ENCODE results near the gene MYO18A. TPM values are rescaled to one million over a fixed set of nuclear protein-coding genes. Genes with fewer than 3 reads are reported as not detected.

The MYO18A gene
- total RNA-seq, 4 donors from 2014 or later: 112 to 191 (median 136) TPM

DNA sequence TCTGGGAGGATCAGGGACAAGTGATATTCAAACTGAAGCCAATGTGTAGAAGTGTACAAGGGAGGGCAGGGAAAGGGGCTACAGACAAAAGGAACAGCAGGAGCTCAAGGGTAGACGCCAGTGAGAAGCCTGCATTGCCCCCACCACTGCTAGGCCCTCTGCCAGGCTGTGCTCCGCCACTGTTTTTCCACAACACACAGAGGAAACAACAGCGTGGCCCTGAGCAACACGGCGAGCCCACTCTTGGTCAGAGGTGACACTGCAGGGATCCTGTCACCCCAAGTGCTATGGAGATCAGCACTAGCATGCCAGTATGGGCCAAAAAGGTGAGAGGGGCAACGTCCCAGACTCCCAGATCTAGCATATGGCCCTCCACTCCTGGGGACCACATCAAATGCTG is 23.4 kb downstream of the MYO18A start:
- intact Hi-C loops (cut with DNase I; ENCODE audit: low total_unique reads): no loop called here

GRCh38 chr17:29155966-29156338 is 24.2 kb downstream of the MYO18A start:
- Histone ChIP-seq H3K4me1 (peaks cover 36 to 65% (median 46%) of the 10 kb centered on the region in 4 donors), H3K9me3 (no peaks in the 10 kb centered on the region), H3K4me3 (no peak overlapping the region), H3K36me3 (no peaks in the 10 kb centered on the region), H3K27ac (peak overlapping the region; percentile 78 to 84 (median 82)), H3K27me3 (no peaks in the 10 kb centered on the region)
- intact Hi-C loops (cut with DNase I; ENCODE audit: low total_unique reads): no loop called here
- in situ Hi-C loops (cut with MboI; ENCODE audit: low pct_ligation_motif_present in 1 of 4, low pct_unique_long_range_greater_than_20kb in 1 of 4, low sequenced_read_pairs in 3 of 4): no loop called here
- TF ChIP-seq EP300 (IDR thresholded peaks at IDR 0.05; ENCODE audit: low read depth) (no peak), POLR2AphosphoS5 (IDR thresholded peaks at IDR 0.05) (no peak), POLR2A (IDR thresholded peaks at IDR 0.05) (no peak), CTCF (IDR thresholded peaks at IDR 0.05) (no peak)
- WGBS, 2 donors (ENCODE audit: low coverage in 1 of 2): 62% methylated on average over 3 of the region's 3 CpGs; no CpG with 5 or more reads in 1 of the 2 donors
- DNase-seq: no peak

More for the DNA sequence above, 23.4 kb downstream of the MYO18A start:
- no peaks in the 10 kb centered on the region for H3K36me3 ChIP-seq
- peaks cover 36 to 65% (median 46%) of the 10 kb centered on the region in 4 donors for H3K4me1 ChIP-seq
- 69% methylated on average over 6 of the region's 6 CpGs; no CpG with 5 or more reads in 1 of the 2 donors for WGBS, 2 donors (ENCODE audit: low coverage in 1 of 2)
- no peaks in the 10 kb centered on the region for H3K27me3 ChIP-seq
- H3K9me3 ChIP-seq: no peaks in the 10 kb centered on the region
- TF ChIP-seq EP300 (IDR thresholded peaks at IDR 0.05; ENCODE audit: low read depth) (no peak), POLR2AphosphoS5 (IDR thresholded peaks at IDR 0.05) (no peak), CTCF (IDR thresholded peaks at IDR 0.05) (no peak), POLR2A (IDR thresholded peaks at IDR 0.05) (no peak)
- DNase-seq: no peak
- H3K4me3 ChIP-seq: no peak overlapping the region
- in situ Hi-C loops (cut with MboI; ENCODE audit: low pct_ligation_motif_present in 1 of 4, low pct_unique_long_range_greater_than_20kb in 1 of 4, low sequenced_read_pairs in 3 of 4): no loop called here
- peak overlapping the region; percentile 78 to 84 (median 82) for H3K27ac ChIP-seq

DNA sequence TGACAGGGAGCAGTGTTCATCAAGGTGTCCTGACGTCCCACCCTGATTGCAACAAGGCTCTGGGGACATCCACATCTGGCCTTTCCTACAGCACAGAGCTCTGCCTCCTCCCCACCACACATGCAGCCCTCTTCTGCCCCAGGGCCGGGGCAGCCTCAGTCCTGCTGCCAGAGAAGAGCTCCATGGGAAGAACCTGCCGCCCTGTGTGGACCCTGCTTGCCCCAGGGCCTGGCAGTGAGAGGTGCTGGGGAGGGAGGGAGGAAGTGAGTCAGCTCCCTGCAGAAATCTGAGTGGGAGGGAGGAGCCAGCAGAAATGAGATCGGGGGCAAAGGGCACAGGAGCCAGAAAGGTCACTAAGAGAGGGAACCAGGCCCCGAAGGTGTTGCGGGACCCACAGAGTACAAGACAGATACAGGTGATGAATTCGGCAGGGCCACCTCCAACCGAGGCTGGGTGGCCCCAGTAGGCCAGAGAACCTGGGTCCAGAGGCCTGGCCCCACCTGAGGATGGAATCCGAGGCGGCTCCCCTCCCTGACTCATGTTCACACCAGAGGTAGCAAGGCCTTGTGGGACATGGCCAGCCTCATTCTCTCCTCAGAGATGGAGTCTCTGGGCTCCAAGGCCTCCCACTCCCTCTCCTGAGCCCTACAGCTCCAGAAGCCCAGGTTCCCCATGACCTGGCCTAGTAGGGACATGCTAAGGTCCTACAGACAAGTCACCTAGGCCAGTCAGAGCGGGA is 24.8 kb downstream of the MYO18A start:
- peak overlapping the region; percentile 78 to 84 (median 82) for H3K27ac ChIP-seq
- H3K36me3 ChIP-seq: no peaks in the 10 kb centered on the region
- DNase-seq: peak; percentile 75
- WGBS, 2 donors (ENCODE audit: low coverage in 1 of 2): 25 to 37% methylated on average over 2 to 11 of the region's 11 CpGs
- intact Hi-C loops (cut with DNase I; ENCODE audit: low total_unique reads) (no loop called here), in situ Hi-C loops (cut with MboI; ENCODE audit: low pct_ligation_motif_present in 1 of 4, low pct_unique_long_range_greater_than_20kb in 1 of 4, low sequenced_read_pairs in 3 of 4) (no loop called here)
- TF ChIP-seq POLR2A (IDR thresholded peaks at IDR 0.05) (no peak), POLR2AphosphoS5 (IDR thresholded peaks at IDR 0.05) (no peak), CTCF (IDR thresholded peaks at IDR 0.05) (no peak), EP300 (IDR thresholded peaks at IDR 0.05; ENCODE audit: low read depth) (no peak)
- H3K27me3 ChIP-seq: no peaks in the 10 kb centered on the region
- peaks cover 36 to 60% (median 43%) of the 10 kb centered on the region in 4 donors for H3K4me1 ChIP-seq
- H3K9me3 ChIP-seq: no peaks in the 10 kb centered on the region
- H3K4me3 ChIP-seq: no peak overlapping the region

GRCh38 chr17:29154516-29155226 is 25.5 kb downstream of the MYO18A start:
- intact Hi-C loops (cut with DNase I; ENCODE audit: low total_unique reads): no loop called here
- Histone ChIP-seq H3K4me3 (no peak overlapping the region), H3K9me3 (no peaks in the 10 kb centered on the region), H3K4me1 (peaks cover 31 to 60% (median 45%) of the 10 kb centered on the region in 4 donors), H3K27me3 (no peaks in the 10 kb centered on the region), H3K36me3 (no peaks in the 10 kb centered on the region), H3K27ac (peak overlapping the region; percentile 78 to 84 (median 82))
- WGBS, 2 donors (ENCODE audit: low coverage in 1 of 2): 48% methylated on average over 11 of the region's 11 CpGs; no CpG with 5 or more reads in 1 of the 2 donors
- no peak for DNase-seq
- TF ChIP-seq POLR2A (IDR thresholded peaks at IDR 0.05): no peak
- TF ChIP-seq EP300 (IDR thresholded peaks at IDR 0.05; ENCODE audit: low read depth): no peak
- no peak for TF ChIP-seq CTCF (IDR thresholded peaks at IDR 0.05)
- no peak for TF ChIP-seq POLR2AphosphoS5 (IDR thresholded peaks at IDR 0.05)
- in situ Hi-C loops (cut with MboI; ENCODE audit: low pct_ligation_motif_present in 1 of 4, low pct_unique_long_range_greater_than_20kb in 1 of 4, low sequenced_read_pairs in 3 of 4): no loop called here
